ENCODE measurements around the gene CAPN11.
"Not testable (repeated sequence)": the region's sequence is repeated elsewhere in the genome, so short reads cannot be mapped to it uniquely, and the experiment has no call there.

DNA sequence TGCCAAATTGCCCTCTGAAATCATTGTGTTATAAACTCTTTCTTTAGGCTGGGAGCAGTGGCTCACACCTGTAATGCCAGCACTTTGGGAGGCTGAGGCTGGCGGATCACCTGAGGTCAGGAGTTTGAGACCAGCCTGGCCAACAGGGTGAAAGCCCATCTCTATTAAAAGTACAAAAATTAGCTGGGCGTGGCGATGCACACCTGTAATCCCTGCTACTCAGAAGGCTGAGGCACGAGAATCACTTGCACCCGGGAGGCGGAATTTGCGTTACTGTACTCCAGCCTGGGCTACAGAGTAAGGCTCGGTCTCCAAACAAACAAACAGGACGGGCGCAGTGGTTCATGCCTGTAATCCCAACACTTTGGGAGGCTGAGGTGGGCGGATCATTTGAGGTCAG lies 37.7 kb downstream of the CAPN11 start:
- TF ChIP-seq ZNF282 (CRISPR knock-in tag; IDR thresholded peaks at IDR 0.05); PHB2 (IDR thresholded peaks at IDR 0.05; ENCODE audit: low read depth); PHF8 (IDR thresholded peaks at IDR 0.05; ENCODE audit: borderline replicate concordance, low read length); USF1 (CRISPR knock-in tag; IDR thresholded peaks at IDR 0.05); ZNF324 (CRISPR knock-in tag; IDR thresholded peaks at IDR 0.05); ATF3 (IDR thresholded peaks at IDR 0.05); ATF3 (CRISPR knock-in tag; conservative IDR thresholded peaks at IDR 0.05): not testable (repeated sequence)

All from K562 (cell line).